Measurements from ENCODE around the gene NRXN2. TPM values are rescaled to one million over a fixed set of nuclear protein-coding genes. Genes with fewer than 3 reads are reported as not detected.

Gene NRXN2
- total RNA-seq, 1 donor from 2014 or later, result 0.12 TPM

- no peak for ATAC-seq
Observed at GRCh38 chr11:64696045-64696444, 27.0 kb downstream of the NRXN2 start.

- no peak for ATAC-seq
Observed at GRCh38 chr11:64695548-64695947, 27.4 kb downstream of the NRXN2 start.

GRCh38 chr11:64694821-64695365, 28.1 kb downstream of the NRXN2 start:
- ATAC-seq, result no peak

GRCh38 chr11:64694026-64694755, 28.8 kb downstream of the NRXN2 start:
- no peak for ATAC-seq

GRCh38 chr11:64692764-64693331, 30.1 kb downstream of the NRXN2 start:
- ATAC-seq, result no peak

- no peak for ATAC-seq
Observed at GRCh38 chr11:64691543-64691942, 31.5 kb downstream of the NRXN2 start.

GRCh38 chr11:64690235-64690634, 32.8 kb downstream of the NRXN2 start:
- ATAC-seq, result no peak

GRCh38 chr11:64688534-64688982, 34.4 kb downstream of the NRXN2 start:
- ATAC-seq, result peak; percentile 73

- ATAC-seq, result no peak
Observed at GRCh38 chr11:64687643-64688533, 35.1 kb downstream of the NRXN2 start.

- no peak for ATAC-seq
Observed at GRCh38 chr11:64687204-64687603, 35.8 kb downstream of the NRXN2 start.

GRCh38 chr11:64686466-64687170, 36.4 kb downstream of the NRXN2 start:
- no peak for ATAC-seq

- no peak for ATAC-seq
Observed at GRCh38 chr11:64685536-64685935, 37.5 kb downstream of the NRXN2 start.

- ATAC-seq, result peak; percentile 64
Observed at GRCh38 chr11:64684357-64684756, 38.6 kb downstream of the NRXN2 start.

GRCh38 chr11:64681171-64681570, 41.8 kb downstream of the NRXN2 start:
- ATAC-seq, result no peak

- ATAC-seq, result no peak
Observed at GRCh38 chr11:64679846-64680245, 43.2 kb downstream of the NRXN2 start.

- no peak for ATAC-seq
Observed at GRCh38 chr11:64677441-64678023, 45.5 kb downstream of the NRXN2 start.

- no peak for ATAC-seq
Observed at GRCh38 chr11:64676261-64676615, 46.8 kb downstream of the NRXN2 start.

GRCh38 chr11:64675450-64676260, 47.3 kb downstream of the NRXN2 start:
- peak; percentile 75 for ATAC-seq

- no peak for ATAC-seq
Observed at GRCh38 chr11:64674774-64675173, 48.2 kb downstream of the NRXN2 start.

GRCh38 chr11:64673279-64673678, 49.7 kb downstream of the NRXN2 start:
- no peak for ATAC-seq

- no peak for ATAC-seq
Observed at GRCh38 chr11:64672875-64673274, 50.1 kb downstream of the NRXN2 start.
